BLaER1 treated with 17β-estradiol and CSF1 and Interleukin-3, amounts not matched to agents 10 nM and 100 nM (cell line): Measurements from ENCODE around the gene GPR31.

Experiments
- H3K27ac ChIP-seq, 11 experiments: shearing (Covaris generic); formaldehyde crosslinking; 2 replicates each; pipeline ENCODE4 v1.8.1; 2022
- H3K27me3 ChIP-seq, 11 experiments: shearing (Covaris generic); formaldehyde crosslinking; 2 replicates each; pipeline ENCODE4 v1.8.1; 2022
- H3K36me3 ChIP-seq, 11 experiments: shearing (Covaris generic); formaldehyde crosslinking; 2 replicates each; pipeline ENCODE4 v1.8.1; 2022
- H3K4me1 ChIP-seq, 10 experiments: shearing (Covaris generic); formaldehyde crosslinking; 2 replicates each; pipeline ENCODE4 v1.8.1; 2022
- H3K4me2 ChIP-seq, 11 experiments: shearing (Covaris generic); formaldehyde crosslinking; 2 replicates each; pipeline ENCODE4 v1.8.1; 2022
- H3K4me3 ChIP-seq, 10 experiments: shearing (Covaris generic); formaldehyde crosslinking; 2 replicates each; pipeline ENCODE4 v1.8.1; 2022
- H3K9ac ChIP-seq, 11 experiments: shearing (Covaris generic); formaldehyde crosslinking; 2 replicates each; pipeline ENCODE4 v1.8.1; 2022
- H3K9me3 ChIP-seq, 11 experiments: shearing (Covaris generic); formaldehyde crosslinking; replicated peaks in 1 of 11; 2 replicates each; pipeline ENCODE4 v1.8.1; 2022
- H4K20me1 ChIP-seq, 11 experiments: shearing (Covaris generic); formaldehyde crosslinking; 2 replicates each; pipeline ENCODE4 v1.8.1; 2022
- Cebpa-rat ChIP-seq, 11 experiments: shearing (Covaris generic); IDR thresholded peaks; 2 replicates each; pipeline ENCODE4 v1.8.1; 2022

The GPR31 gene

GRCh38 chr6:167122827-167123657 is 34.7 kb downstream of the GPR31 start, which contains the start of gene CCR6:
CCR6 (plus strand) TSS chr6:167123096; CDS start chr6:167136135, 13,039 bp downstream.
- H3K4me3 ChIP-seq = no peak within 1 kb of the TSS
- no peak within 1 kb of the TSS for H3K27ac ChIP-seq
- H3K9me3 ChIP-seq = peaks cover 5 to 27% (median 14%) of the 10 kb centered on the region in 11 experiments; a peak in 21 of 22 replicates

DNA sequence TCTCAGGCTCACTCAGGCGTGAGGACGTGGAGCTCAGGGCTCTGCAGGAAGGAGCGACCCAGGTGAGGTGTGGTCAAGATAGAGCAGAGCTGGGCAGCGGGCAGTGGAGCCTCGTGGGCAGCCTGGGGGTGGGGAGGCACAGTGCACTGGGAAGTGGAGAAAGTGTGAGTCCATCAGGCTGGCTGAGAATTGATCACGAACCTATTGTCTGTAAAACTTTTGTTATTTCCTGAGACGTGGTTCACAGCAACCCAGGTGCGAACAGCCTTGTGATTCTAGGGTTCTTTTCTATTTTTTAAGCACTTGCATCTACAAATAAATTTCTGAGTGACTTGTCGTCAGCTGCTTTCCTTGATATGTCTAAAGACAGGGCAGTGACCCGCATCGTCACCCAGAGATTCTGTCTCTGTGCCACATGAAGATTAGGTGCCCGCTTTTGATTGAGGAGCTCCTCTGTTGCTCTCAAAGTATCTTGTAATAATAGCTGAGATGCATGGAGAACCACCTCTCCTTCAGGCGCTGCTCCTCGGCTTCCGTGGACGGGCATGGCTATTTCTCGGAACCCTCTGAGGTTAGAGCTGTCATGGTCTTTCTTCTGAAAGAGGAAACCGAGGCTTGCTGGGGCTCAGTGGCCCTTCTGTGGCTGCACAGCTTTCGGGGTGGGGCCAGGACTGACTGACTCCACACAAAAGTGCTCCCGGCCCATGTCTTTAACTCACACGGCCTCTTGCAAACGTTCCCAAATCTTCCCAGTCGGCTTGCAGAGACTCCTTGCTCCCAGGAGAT is 35.5 kb downstream of the GPR31 start:
- Histone ChIP-seq H3K27ac (no peak overlapping the region), H3K4me2 (peak overlapping the region; percentile 46 to 81 (median 74); a peak in 21 of 22 replicates)

More at GRCh38 chr6:167122827-167123657, 34.7 kb downstream of the GPR31 start, which contains the start of gene CCR6:
- Histone ChIP-seq H3K9ac (no peak within 1 kb of the TSS), H3K4me1 (peaks cover 28 to 67% (median 49%) of the 10 kb centered on the region in 10 experiments), H3K27me3 (no peaks in the 10 kb centered on the region), H3K36me3 (no peaks in the 10 kb centered on the region), H3K4me2 (peak within 1 kb of the TSS; percentile 46 to 81 (median 74)), H4K20me1 (no peaks in the 10 kb centered on the region)
- peak in 1 of 11 experiments; percentile 35; a peak in 1 of 22 replicates for TF ChIP-seq Cebpa-rat (IDR thresholded peaks at IDR 0.05)

DNA sequence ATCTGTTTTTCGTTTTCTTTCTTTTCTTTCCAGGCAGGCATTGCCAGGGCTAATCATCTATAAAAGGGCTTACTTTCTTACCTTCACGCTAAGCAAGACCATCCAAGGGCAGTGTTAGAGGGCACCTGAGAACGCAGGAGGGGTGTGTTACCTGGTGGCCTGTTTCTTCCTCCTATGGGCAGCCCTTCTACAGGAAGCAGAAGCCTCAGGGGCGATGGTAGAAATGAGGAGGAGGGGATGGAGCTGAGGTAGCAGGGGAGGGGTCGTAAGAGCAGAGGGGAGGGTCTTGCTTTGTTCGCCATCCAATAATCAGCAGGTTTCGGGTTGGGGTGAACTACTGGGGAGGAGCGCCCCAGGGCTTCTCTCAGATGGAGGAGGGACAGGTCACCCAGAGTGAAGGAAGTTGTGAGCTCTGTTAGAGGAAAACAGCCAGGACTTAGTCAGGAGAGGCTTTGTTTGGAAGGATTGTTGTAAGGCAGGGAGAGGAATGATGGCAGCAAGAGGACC is 36.4 kb downstream of the GPR31 start:
- Histone ChIP-seq H3K9me3 (peaks cover 2 to 11% (median 6%) of the 10 kb centered on the region in 11 experiments; a peak in 20 of 22 replicates), H3K36me3 (no peaks in the 10 kb centered on the region), H3K27ac (no peak overlapping the region), H3K27me3 (peaks cover 0 to 4% (median 0%) of the 10 kb centered on the region in 11 experiments; a peak in 4 of 22 replicates), H3K4me1 (peaks cover 32 to 70% (median 55%) of the 10 kb centered on the region in 10 experiments), H3K4me2 (peak overlapping the region; percentile 42 to 81 (median 74); a peak in 21 of 22 replicates), H3K4me3 (no peak overlapping the region), H3K9ac (no peak overlapping the region), H4K20me1 (no peaks in the 10 kb centered on the region)
- no peak for TF ChIP-seq Cebpa-rat (IDR thresholded peaks at IDR 0.05)

More for the DNA sequence above, 35.5 kb downstream of the GPR31 start:
- Histone ChIP-seq H3K27me3 (no peaks in the 10 kb centered on the region), H4K20me1 (no peaks in the 10 kb centered on the region), H3K4me1 (peaks cover 28 to 67% (median 49%) of the 10 kb centered on the region in 10 experiments), H3K36me3 (no peaks in the 10 kb centered on the region), H3K9me3 (peaks cover 5 to 19% (median 14%) of the 10 kb centered on the region in 11 experiments; a peak in 21 of 22 replicates), H3K4me3 (no peak overlapping the region), H3K9ac (no peak overlapping the region)
- no peak; a peak in 1 of 22 replicates for TF ChIP-seq Cebpa-rat (IDR thresholded peaks at IDR 0.05)

DNA sequence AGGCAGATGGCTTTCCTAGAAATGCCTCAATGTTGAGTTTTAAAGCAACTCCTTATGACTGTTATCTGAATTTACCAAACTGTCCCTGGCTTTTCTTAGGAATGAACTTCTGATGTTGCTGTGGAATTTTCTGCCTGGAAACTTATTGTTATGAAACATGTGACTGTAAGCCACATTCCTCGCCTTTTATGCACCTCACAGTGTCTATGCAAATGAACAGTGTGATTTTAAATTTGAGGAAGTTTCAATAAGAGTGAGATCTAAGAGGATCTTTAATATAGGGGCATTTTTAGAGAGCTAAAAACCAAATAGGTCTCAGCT is 37.2 kb downstream of the GPR31 start:
- no peak overlapping the region for H3K4me3 ChIP-seq
- H3K36me3 ChIP-seq = no peaks in the 10 kb centered on the region
- no peaks in the 10 kb centered on the region for H4K20me1 ChIP-seq
- peaks cover 0 to 12% (median 0%) of the 10 kb centered on the region in 11 experiments; a peak in 5 of 22 replicates for H3K27me3 ChIP-seq
- H3K9me3 ChIP-seq = peaks cover 0 to 6% (median 4%) of the 10 kb centered on the region in 11 experiments; a peak in 5 of 22 replicates
- H3K27ac ChIP-seq = no peak overlapping the region
- no peak overlapping the region for H3K9ac ChIP-seq
- H3K4me1 ChIP-seq = peaks cover 35 to 78% (median 62%) of the 10 kb centered on the region in 10 experiments
- no peak for TF ChIP-seq Cebpa-rat (IDR thresholded peaks at IDR 0.05)
- H3K4me2 ChIP-seq = peak overlapping the region; percentile 5 to 81 (median 68); a peak in 14 of 22 replicates

GRCh38 chr6:167119670-167120582 is 37.9 kb downstream of the GPR31 start:
- TF ChIP-seq Cebpa-rat (IDR thresholded peaks at IDR 0.05) = no peak
- H3K27me3 ChIP-seq = peaks cover 0 to 13% (median 0%) of the 10 kb centered on the region in 11 experiments; a peak in 5 of 22 replicates
- H3K36me3 ChIP-seq = no peaks in the 10 kb centered on the region
- peaks cover 0 to 6% (median 4%) of the 10 kb centered on the region in 11 experiments; a peak in 5 of 22 replicates for H3K9me3 ChIP-seq
- no peak overlapping the region for H3K9ac ChIP-seq
- peak overlapping the region in 4 of 11 experiments; percentile 31 to 74 (median 63); a peak in 5 of 22 replicates for H3K4me2 ChIP-seq
- no peaks in the 10 kb centered on the region for H4K20me1 ChIP-seq
- peaks cover 35 to 84% (median 66%) of the 10 kb centered on the region in 10 experiments for H3K4me1 ChIP-seq
- H3K27ac ChIP-seq = no peak overlapping the region
- no peak overlapping the region for H3K4me3 ChIP-seq

- no peak overlapping the region for H3K4me3 ChIP-seq
- peak overlapping the region in 8 of 11 experiments; percentile 3 to 48 (median 18); a peak in 8 of 22 replicates for H3K4me2 ChIP-seq
- H3K9ac ChIP-seq = no peak overlapping the region
- H3K27ac ChIP-seq = no peak overlapping the region
- H3K27me3 ChIP-seq = peaks cover 0 to 23% (median 0%) of the 10 kb centered on the region in 11 experiments; a peak in 6 of 22 replicates
- no peak for TF ChIP-seq Cebpa-rat (IDR thresholded peaks at IDR 0.05)
- no peaks in the 10 kb centered on the region for H3K36me3 ChIP-seq
- no peaks in the 10 kb centered on the region for H4K20me1 ChIP-seq
- H3K4me1 ChIP-seq = peaks cover 39 to 88% (median 70%) of the 10 kb centered on the region in 10 experiments
- H3K9me3 ChIP-seq = peaks cover 0 to 6% (median 4%) of the 10 kb centered on the region in 11 experiments; a peak in 5 of 22 replicates
Observed at GRCh38 chr6:167118839-167119238, 38.9 kb downstream of the GPR31 start.

DNA sequence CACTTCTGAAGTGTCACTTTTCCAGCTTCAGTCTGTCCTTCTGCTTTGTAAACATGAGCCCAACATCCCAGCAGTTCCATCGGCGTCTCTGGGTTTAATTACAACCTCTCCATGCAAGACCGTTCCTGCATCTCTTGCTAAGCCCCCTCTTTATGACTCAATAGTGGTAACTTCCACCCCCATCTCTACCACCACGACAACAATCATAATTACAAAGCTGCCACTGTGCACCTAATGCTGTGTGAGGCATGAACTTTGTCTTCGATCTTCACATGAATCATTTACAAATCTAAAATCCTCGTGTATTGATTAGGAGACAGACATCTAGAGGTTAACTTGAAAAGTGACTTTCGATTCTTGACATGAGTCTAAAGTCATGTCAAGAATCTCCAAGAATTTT is 39.8 kb downstream of the GPR31 start:
- Histone ChIP-seq H3K4me3 (no peak overlapping the region), H3K9ac (no peak overlapping the region), H4K20me1 (no peaks in the 10 kb centered on the region), H3K36me3 (no peaks in the 10 kb centered on the region), H3K27ac (no peak overlapping the region), H3K27me3 (peaks cover 0 to 31% (median 0%) of the 10 kb centered on the region in 11 experiments; a peak in 6 of 22 replicates), H3K9me3 (peaks cover 0 to 6% (median 4%) of the 10 kb centered on the region in 11 experiments; a peak in 5 of 22 replicates), H3K4me1 (peaks cover 39 to 88% (median 70%) of the 10 kb centered on the region in 10 experiments), H3K4me2 (no peak overlapping the region)
- TF ChIP-seq Cebpa-rat (IDR thresholded peaks at IDR 0.05) = no peak
